Upper lobe of left lung (tissue), 6 donors: ENCODE results near the gene NOTCH1. TPM values are rescaled to one million over a fixed set of nuclear protein-coding genes. Genes with fewer than 3 reads are reported as not detected.

Experiments used
- ATAC-seq, 2 donors: fragments of 200-7000 bp; cut with Tn5 transposase; one replicate each; pipeline ENCODE4 v1.9.1; 2022; ENCODE audit warnings: mild to moderate bottlenecking in 2 of 2, moderate library complexity in 2 of 2; ENCODE audit not compliant: low FRiP score in 2 of 2
- DNase-seq, 2 donors: peaks; one replicate each; pipeline ENCODE4 v3.0.0-alpha.2; 2019 to 2020
- H3K27ac ChIP-seq, 4 donors: fragments of 200-600 bp; sonication (generic); one replicate each; pipeline ENCODE4 v1.5.1; 2016 to 2019
- H3K27me3 ChIP-seq, 4 donors: fragments of 200-600 bp; sonication (generic); one replicate each; pipeline ENCODE4 v1.5.1; 2017 to 2019
- H3K36me3 ChIP-seq, 4 donors: fragments of 200-600 bp; sonication (generic); one replicate each; pipeline ENCODE4 v1.5.1; 2016 to 2019
- H3K4me1 ChIP-seq, 4 donors: fragments of 200-600 bp; sonication (generic); one replicate each; pipeline ENCODE4 v1.5.1; 2018 to 2019
- H3K4me3 ChIP-seq, 4 donors: fragments of 200-600 bp; sonication (generic); one replicate each; pipeline ENCODE4 v1.5.1; 2017 to 2019; ENCODE audit warnings: mild to moderate bottlenecking in 2 of 4, moderate library complexity in 1 of 4
- H3K9me3 ChIP-seq, 4 donors: fragments of 200-600 bp; sonication (generic); one replicate each; pipeline ENCODE4 v1.5.1; 2018 to 2019
- CTCF ChIP-seq, 6 experiments: fragments of 450-650 bp in 4 of 6; fragments of 200-600 bp in 2 of 6; sonication (generic) in 2 of 6; IDR thresholded peaks; one replicate each; pipeline ENCODE4 v1.5.1; 2016 to 2019; ENCODE audit warnings: antibody characterized with exemption in 6 of 6
- EP300 ChIP-seq, 4 donors: sonication (generic); formaldehyde crosslinking; IDR thresholded peaks; one replicate each; pipeline ENCODE4 v1.5.1; 2017; ENCODE audit warnings: antibody characterized with exemption in 4 of 4, control low read depth in 2 of 4
- POLR2A ChIP-seq, 4 donors: fragments of 450-650 bp; IDR thresholded peaks; one replicate each; pipeline ENCODE4 v1.5.1; 2016 to 2017; ENCODE audit warnings: antibody characterized with exemption in 4 of 4, mild to moderate bottlenecking in 2 of 4
- POLR2AphosphoS5 ChIP-seq, 2 donors: sonication (generic); formaldehyde crosslinking; IDR thresholded peaks; one replicate each; pipeline ENCODE4 v1.5.1; 2017; ENCODE audit warnings: antibody characterized with exemption in 2 of 2
- WGBS, 2 donors: methylation state at CpG; one replicate each; pipeline ENCODE4 v1.1.5; 2017 to 2018; 5-methylcytosine and 5-hydroxymethylcytosine counted together
- total RNA-seq, 6 donors: library from RNA; depleted of rRNA in 4 of 6; stranded (reverse); fragments of >200 nt in 4 of 6; gene quantifications; one replicate each; pipeline versions ENCODE4 v1.1.0 to v1.2.1, GENCODE V29; 2016 to 2021
- donor health status: DM: no; HTN: no; CAD: no; lungs with moderate emphysema.
- donor health status: DM: no; HTN: yes; CAD: no; lungs with severe emphysema.

NOTCH1 gene
- total RNA-seq, 6 donors from 2014 or later: 49.6 to 175 (median 110) TPM

- peaks cover 54 to 72% (median 62%) of the 10 kb centered on the region in 4 donors for H3K4me1 ChIP-seq
- H3K27ac ChIP-seq: peak overlapping the region; percentile 94 to 99 (median 98)
- no peaks in the 10 kb centered on the region for H3K27me3 ChIP-seq
- H3K9me3 ChIP-seq: no peaks in the 10 kb centered on the region
- peak overlapping the region; percentile 28 to 97 (median 91) for H3K4me3 ChIP-seq
- 8% methylated on average over 38 of the region's 45 CpGs; no CpG with 5 or more reads in 1 of the 2 donors for WGBS, 2 donors
- TF ChIP-seq CTCF (IDR thresholded peaks at IDR 0.05) (peak in 1 of 6 experiments; percentile 17), POLR2A (IDR thresholded peaks at IDR 0.05) (no peak), POLR2AphosphoS5 (IDR thresholded peaks at IDR 0.05) (peak in 1 of 2 donors; percentile 41)
- peak; percentile 80 to 92 for DNase-seq
- peaks cover 0 to 20% (median 9%) of the 10 kb centered on the region in 4 donors for H3K36me3 ChIP-seq
- peak; percentile 50 to 55 for ATAC-seq
These were observed 1.1 kb upstream of the NOTCH1 start for GRCh38 chr9:136546697-136547501.

DNA sequence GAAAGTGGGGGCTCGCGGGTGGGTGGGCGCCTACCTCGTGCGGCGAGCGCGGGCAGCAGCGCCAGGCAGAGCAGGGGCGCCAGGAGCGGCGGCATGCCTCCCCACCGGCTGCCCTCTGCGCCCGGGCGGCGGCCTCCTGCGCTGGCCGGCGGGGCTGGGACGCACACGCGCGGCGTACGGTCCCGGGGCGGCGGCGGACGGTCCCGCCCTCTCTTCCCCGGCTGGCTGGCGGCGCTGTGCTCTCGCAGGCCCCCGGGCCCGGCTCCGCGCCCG lies 220 bp downstream of the NOTCH1 start:
- no peaks in the 10 kb centered on the region for H3K27me3 ChIP-seq
- 0% methylated on average over 11 of the region's 41 CpGs; no CpG with 5 or more reads in 1 of the 2 donors for WGBS, 2 donors
- H3K27ac ChIP-seq: peak overlapping the region; percentile 94 to 99 (median 98)
- ATAC-seq (no peak), DNase-seq (no peak)
- H3K9me3 ChIP-seq: no peaks in the 10 kb centered on the region
- peak overlapping the region; percentile 87 to 97 (median 94) for H3K4me3 ChIP-seq
- H3K4me1 ChIP-seq: peaks cover 54 to 72% (median 62%) of the 10 kb centered on the region in 4 donors
- TF ChIP-seq EP300 (IDR thresholded peaks at IDR 0.05): no peak
- TF ChIP-seq POLR2A (IDR thresholded peaks at IDR 0.05): peak in 1 of 4 donors; percentile 47
- TF ChIP-seq CTCF (IDR thresholded peaks at IDR 0.05): peak in 2 of 6 experiments; percentile 15 to 25
- H3K36me3 ChIP-seq: peaks cover 0 to 29% (median 17%) of the 10 kb centered on the region in 4 donors

DNA sequence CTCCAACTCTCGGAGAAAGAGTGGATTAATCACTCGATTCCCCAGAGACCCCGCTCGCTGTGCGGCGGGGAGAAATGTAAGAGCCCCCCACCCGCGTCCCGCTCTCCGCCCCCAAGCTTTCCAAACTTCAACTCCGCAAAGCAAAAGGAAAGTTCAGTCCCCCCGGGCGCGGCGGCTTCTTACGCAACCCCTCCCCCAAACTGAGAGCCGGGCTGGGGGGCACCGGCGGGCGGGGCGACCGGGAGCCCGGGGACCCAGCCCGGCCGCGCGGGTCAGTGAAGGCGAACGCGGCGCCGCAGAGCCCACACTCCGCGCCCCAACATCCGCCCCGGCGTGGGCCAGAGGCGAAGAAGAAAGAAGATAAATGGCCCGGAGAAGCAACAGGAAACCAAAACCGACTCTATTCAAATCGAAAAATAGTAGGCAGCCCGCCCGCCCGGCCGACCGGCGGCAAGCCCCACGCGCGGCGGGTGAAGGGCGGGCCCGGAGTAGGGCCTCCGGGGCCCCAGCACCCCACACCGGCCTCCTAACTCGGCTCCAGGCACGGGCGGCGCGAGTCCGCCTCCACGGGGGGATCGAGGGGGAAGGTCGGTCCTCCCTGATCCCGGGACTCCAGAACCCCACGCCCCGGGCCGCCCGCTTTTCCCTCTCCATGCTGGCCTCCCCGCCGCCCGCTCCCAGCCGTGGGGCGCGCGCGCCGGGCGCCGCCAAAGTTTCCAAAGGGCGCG lies 720 bp downstream of the NOTCH1 start:
- peak overlapping the region; percentile 87 to 97 (median 94) for H3K4me3 ChIP-seq
- peak in 1 of 2 donors; percentile 92 for DNase-seq
- ATAC-seq: peak in 1 of 2 donors; percentile 5
- H3K4me1 ChIP-seq: peaks cover 55 to 72% (median 62%) of the 10 kb centered on the region in 4 donors
- no peaks in the 10 kb centered on the region for H3K27me3 ChIP-seq
- WGBS, 2 donors: 0% methylated on average over 27 to 65 of the region's 82 CpGs
- H3K9me3 ChIP-seq: no peaks in the 10 kb centered on the region
- TF ChIP-seq POLR2A (IDR thresholded peaks at IDR 0.05) (no peak), CTCF (IDR thresholded peaks at IDR 0.05) (no peak), POLR2AphosphoS5 (IDR thresholded peaks at IDR 0.05) (no peak), EP300 (IDR thresholded peaks at IDR 0.05) (no peak)
- peaks cover 0 to 29% (median 17%) of the 10 kb centered on the region in 4 donors for H3K36me3 ChIP-seq
- H3K27ac ChIP-seq: peak overlapping the region; percentile 94 to 99 (median 98)

GRCh38 chr9:136544548-136544963 lies 1.3 kb downstream of the NOTCH1 start:
- Histone ChIP-seq H3K36me3 (peaks cover 0 to 29% (median 17%) of the 10 kb centered on the region in 4 donors), H3K9me3 (no peaks in the 10 kb centered on the region), H3K4me1 (peaks cover 59 to 72% (median 66%) of the 10 kb centered on the region in 4 donors), H3K27ac (peak overlapping the region; percentile 94 to 99 (median 98)), H3K27me3 (no peaks in the 10 kb centered on the region), H3K4me3 (peak overlapping the region; percentile 87 to 97 (median 94))
- TF ChIP-seq CTCF (IDR thresholded peaks at IDR 0.05) (peak in 1 of 6 experiments; percentile 16), POLR2AphosphoS5 (IDR thresholded peaks at IDR 0.05) (peak in 1 of 2 donors; percentile 51), EP300 (IDR thresholded peaks at IDR 0.05) (no peak), POLR2A (IDR thresholded peaks at IDR 0.05) (peak in 2 of 4 donors; percentile 19 to 41)
- DNase-seq (peak; percentile 85 to 92), ATAC-seq (no peak)
- WGBS, 2 donors: 0% methylated on average over 4 to 7 of the region's 31 CpGs
